Stimulated activated CD8-positive, alpha-beta memory T cell treated with anti-CD3 and anti-CD28 coated beads, Interleukin-4, amount 100 ng/mL, for 1 hour (primary cell): ENCODE data around the gene TSKU.

Experiments
- DNase-seq, 2 donors: peaks; one replicate each; pipeline ENCODE4 v3.0.0-alpha.2; 2020; ENCODE audit warnings: low read depth in 2 of 2, low spot score in 1 of 2

TSKU gene

GRCh38 chr11:76844511-76844910, 61.4 kb downstream of the TSKU start:
- no peak for DNase-seq

GRCh38 chr11:76845069-76845468, 61.9 kb downstream of the TSKU start:
- DNase-seq = no peak

GRCh38 chr11:76846441-76846840, 63.3 kb downstream of the TSKU start:
- no peak for DNase-seq
